HFFc6 (cell line): Measurements from ENCODE around the gene TANGO6. TPM values are rescaled to one million over a fixed set of nuclear protein-coding genes. Genes with fewer than 3 reads are reported as not detected.

Source experiments
- DNase-seq: peaks from one replicate; pipeline ENCODE4 v3.0.0-alpha.2; 2018
- H3K27ac Mint-ChIP-seq: 2 replicates; pipeline ENCODE4 v1.8.0; 2020; ENCODE audit warnings: mild to moderate bottlenecking, mixed read lengths
- H3K27me3 Mint-ChIP-seq: 2 replicates; pipeline ENCODE4 v1.8.0; 2021; ENCODE audit warnings: mild to moderate bottlenecking, moderate library complexity, mixed read lengths; ENCODE audit not compliant: insufficient read depth
- H3K36me3 Mint-ChIP-seq: 2 replicates; pipeline ENCODE4 v1.8.0; 2021; ENCODE audit warnings: low read depth, mixed read lengths
- H3K4me1 Mint-ChIP-seq: 2 replicates; pipeline ENCODE4 v1.8.0; 2020; ENCODE audit warnings: low read depth, mixed read lengths
- H3K4me3 Mint-ChIP-seq: 2 replicates; pipeline ENCODE4 v1.8.0; 2020; ENCODE audit warnings: mild to moderate bottlenecking, moderate library complexity, mixed read lengths
- H3K9me3 Mint-ChIP-seq: 2 replicates; pipeline ENCODE4 v1.8.0; 2020; ENCODE audit warnings: mild to moderate bottlenecking, mixed read lengths
- total RNA-seq, 6 experiments: library from RNA; stranded (reverse); fragmentation: NEBNext Ultra II Directional; extraction: Animal tissue kit (Norgen Biotek cat#: 25700); gene quantifications; 2 replicates in 1 of 6; 3 replicates in 5 of 6; pipeline ENCODE4 v1.2.3, GENCODE V29; 2021
- TF ChIP-seq, protein P1 (sequence below): fragments of 200-600 bp; sonication (generic); IDR thresholded peaks from 2 replicates; pipeline ENCODE4 v1.5.0; 2021; ENCODE audit warnings: antibody characterized with exemption, mild to moderate bottlenecking

TANGO6 gene
- total RNA-seq, 6 experiments from 2014 or later = 14.7 to 22.1 (median 18.9) TPM

DNA sequence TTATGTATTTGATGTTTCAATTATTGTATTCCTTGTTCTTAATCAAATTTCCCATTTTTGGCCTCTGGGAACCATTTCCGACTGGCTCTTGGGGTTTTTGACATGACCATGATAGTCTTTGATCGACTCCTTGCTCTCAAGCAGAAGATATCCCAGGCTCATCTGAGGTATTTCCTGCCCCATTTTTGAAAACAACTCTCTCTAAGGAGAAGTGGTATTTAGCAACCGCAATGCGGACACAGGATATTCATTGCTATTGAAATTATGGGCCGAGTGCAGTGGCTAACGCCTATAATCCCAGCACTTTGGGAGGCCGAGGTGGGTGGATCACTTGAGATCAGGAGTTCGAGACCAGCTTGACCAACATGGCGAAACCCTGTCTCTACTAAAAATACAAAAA is 5.5 kb downstream of the TANGO6 start:
- Mint-ChIP-seq H3K4me1 (peaks cover 18% of the 10 kb centered on the region), H3K27ac (no peak overlapping the region; the same call in 1 of the 2 replicates), H3K36me3 (no peaks in the 10 kb centered on the region), H3K4me3 (no peak overlapping the region), H3K9me3 (no peaks in the 10 kb centered on the region), H3K27me3 (no peaks in the 10 kb centered on the region)
- TF ChIP-seq, protein P1, sequence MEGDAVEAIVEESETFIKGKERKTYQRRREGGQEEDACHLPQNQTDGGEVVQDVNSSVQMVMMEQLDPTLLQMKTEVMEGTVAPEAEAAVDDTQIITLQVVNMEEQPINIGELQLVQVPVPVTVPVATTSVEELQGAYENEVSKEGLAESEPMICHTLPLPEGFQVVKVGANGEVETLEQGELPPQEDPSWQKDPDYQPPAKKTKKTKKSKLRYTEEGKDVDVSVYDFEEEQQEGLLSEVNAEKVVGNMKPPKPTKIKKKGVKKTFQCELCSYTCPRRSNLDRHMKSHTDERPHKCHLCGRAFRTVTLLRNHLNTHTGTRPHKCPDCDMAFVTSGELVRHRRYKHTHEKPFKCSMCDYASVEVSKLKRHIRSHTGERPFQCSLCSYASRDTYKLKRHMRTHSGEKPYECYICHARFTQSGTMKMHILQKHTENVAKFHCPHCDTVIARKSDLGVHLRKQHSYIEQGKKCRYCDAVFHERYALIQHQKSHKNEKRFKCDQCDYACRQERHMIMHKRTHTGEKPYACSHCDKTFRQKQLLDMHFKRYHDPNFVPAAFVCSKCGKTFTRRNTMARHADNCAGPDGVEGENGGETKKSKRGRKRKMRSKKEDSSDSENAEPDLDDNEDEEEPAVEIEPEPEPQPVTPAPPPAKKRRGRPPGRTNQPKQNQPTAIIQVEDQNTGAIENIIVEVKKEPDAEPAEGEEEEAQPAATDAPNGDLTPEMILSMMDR = no peak
- DNase-seq = no peak

DNA sequence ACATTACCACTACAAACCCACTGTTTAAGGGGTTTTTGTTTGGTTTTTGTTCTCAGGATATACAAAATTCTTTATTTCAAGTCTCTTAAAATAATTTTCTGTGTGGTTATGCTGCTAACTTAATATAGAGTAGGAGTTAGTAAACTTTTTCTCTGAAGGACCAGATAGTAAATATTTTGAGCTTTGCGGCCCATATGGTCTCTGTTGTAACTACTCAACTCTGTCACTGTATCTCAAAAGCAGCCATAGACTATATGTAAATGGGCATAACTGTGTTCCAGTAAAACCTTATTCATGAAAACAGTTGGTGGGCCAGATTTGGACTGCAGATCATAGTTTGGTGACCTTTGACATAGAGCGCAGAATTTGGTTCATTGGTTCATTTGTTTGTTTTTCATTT is 7.2 kb downstream of the TANGO6 start:
- H3K36me3 Mint-ChIP-seq = no peaks in the 10 kb centered on the region
- TF ChIP-seq, protein P1 = no peak
- no peak for DNase-seq
- H3K9me3 Mint-ChIP-seq = no peaks in the 10 kb centered on the region
- no peak overlapping the region for H3K27ac Mint-ChIP-seq
- H3K4me1 Mint-ChIP-seq = peaks cover 7% of the 10 kb centered on the region
- no peak overlapping the region for H3K4me3 Mint-ChIP-seq
- H3K27me3 Mint-ChIP-seq = no peaks in the 10 kb centered on the region

DNA sequence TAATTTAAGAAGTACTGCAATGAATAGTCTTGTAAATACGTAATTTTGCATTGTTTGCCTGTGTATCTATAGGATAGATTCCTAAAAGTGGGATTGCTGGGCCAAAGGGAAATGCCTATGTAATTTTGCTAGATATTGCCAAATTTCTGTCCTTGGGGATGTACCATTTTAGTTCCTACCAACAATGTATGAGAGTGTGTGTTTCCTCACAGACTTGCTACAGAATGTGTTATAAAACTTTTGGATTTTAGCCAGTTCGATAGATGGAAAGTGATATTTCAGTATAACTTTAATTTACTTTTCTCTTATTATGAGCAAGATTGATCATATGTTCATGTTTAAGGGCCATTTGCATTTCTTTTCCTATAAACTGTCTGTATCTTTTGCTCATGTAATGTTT is 8.3 kb downstream of the TANGO6 start:
- TF ChIP-seq, protein P1 = no peak
- H3K9me3 Mint-ChIP-seq = no peaks in the 10 kb centered on the region

DNA sequence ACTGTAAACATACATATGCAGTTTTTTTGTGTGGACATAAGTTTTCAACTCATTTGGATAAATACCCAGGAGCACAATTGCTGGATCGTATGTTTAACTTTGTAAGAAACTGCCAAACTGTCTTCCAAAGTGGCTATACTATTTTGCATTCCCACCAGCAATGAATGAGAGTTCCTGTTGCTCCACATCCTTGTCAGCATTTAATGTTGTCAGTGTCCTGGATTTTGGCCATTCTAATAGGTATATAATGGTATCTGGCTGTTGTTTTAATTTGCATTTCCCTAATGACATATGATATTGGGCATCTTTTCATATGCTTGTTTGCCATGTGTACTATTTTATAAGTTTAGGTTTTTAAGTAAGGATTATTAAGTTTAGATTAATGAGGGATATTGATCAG is 14.1 kb downstream of the TANGO6 start:
- Mint-ChIP-seq H3K4me1 (0 out of 2 replicates have a peak, but pooled peaks cover 5% of the 10 kb centered on the region), H3K27me3 (no peaks in the 10 kb centered on the region; the same call in 1 of the 2 replicates), H3K4me3 (no peak overlapping the region), H3K27ac (no peak overlapping the region), H3K9me3 (no peaks in the 10 kb centered on the region), H3K36me3 (0 out of 2 replicates have a peak, but pooled peaks cover 9% of the 10 kb centered on the region)
- TF ChIP-seq, protein P1 = no peak
- no peak for DNase-seq

More for the DNA sequence above, 8.3 kb downstream of the TANGO6 start:
- Mint-ChIP-seq H3K27ac (no peak overlapping the region), H3K4me3 (no peak overlapping the region), H3K27me3 (no peaks in the 10 kb centered on the region), H3K36me3 (no peaks in the 10 kb centered on the region), H3K4me1 (peaks cover 12% of the 10 kb centered on the region)
- no peak for DNase-seq

DNA sequence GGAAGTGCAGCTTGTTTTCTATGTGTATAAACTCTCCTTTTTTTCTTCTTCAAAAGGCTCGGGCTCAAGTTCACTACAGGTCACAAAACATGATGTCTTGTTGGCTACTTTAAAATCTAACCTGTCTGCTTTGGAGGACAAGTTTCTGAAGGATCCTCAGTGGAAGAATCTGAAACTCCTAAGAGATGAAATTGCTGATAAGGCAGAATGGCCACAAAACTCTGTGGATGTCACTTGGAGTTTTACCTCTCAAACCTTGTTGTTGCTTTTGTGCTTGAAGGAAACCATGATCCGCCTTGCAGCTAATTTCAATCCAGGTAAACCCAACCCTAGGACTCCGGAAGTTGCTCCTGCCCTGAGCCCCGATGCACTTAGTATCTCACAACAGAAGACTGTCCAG is 16.5 kb downstream of the TANGO6 start:
- no peak overlapping the region for H3K27ac Mint-ChIP-seq
- no peak for DNase-seq
- TF ChIP-seq, protein P1 = no peak
- H3K9me3 Mint-ChIP-seq = no peaks in the 10 kb centered on the region
- no peaks in the 10 kb centered on the region; the same call in 1 of the 2 replicates for H3K27me3 Mint-ChIP-seq
- H3K4me3 Mint-ChIP-seq = no peak overlapping the region
- H3K4me1 Mint-ChIP-seq = 0 out of 2 replicates have a peak, but pooled peaks cover 5% of the 10 kb centered on the region
- 0 out of 2 replicates have a peak, but pooled peaks cover 9% of the 10 kb centered on the region for H3K36me3 Mint-ChIP-seq
